Activated CD4-positive, alpha-beta T cell treated with anti-CD3 and anti-CD28 coated beads, Interleukin-2, Interleukin-6, amounts not matched to agents 100 ng/mL and 50 ng/mL, durations not matched to agents 16 hours and 8 hours (primary cell): Measurements from ENCODE around the gene GOLT1A.

ENCODE experiments used
- DNase-seq: peaks from one replicate; pipeline ENCODE4 v3.0.0-alpha.2; 2020

GOLT1A gene

GRCh38 chr1:204213668-204214662, at the start of gene GOLT1A:
GOLT1A (minus strand) TSS chr1:204213988; CDS start chr1:204213906, 82 bp downstream.
- DNase-seq, result peak; percentile 41

GRCh38 chr1:204263254-204263910, 49.6 kb upstream of the GOLT1A start:
- no peak for DNase-seq

- DNase-seq, result no peak
These were observed 48.9 kb upstream of the GOLT1A start for GRCh38 chr1:204262506-204263253.

- DNase-seq, result no peak
These were observed 48.1 kb upstream of the GOLT1A start for GRCh38 chr1:204261746-204262505.

GRCh38 chr1:204261266-204261665, 47.5 kb upstream of the GOLT1A start:
- no peak for DNase-seq

GRCh38 chr1:204260601-204261197, 46.9 kb upstream of the GOLT1A start:
- DNase-seq, result no peak

- no peak for DNase-seq
These were observed 46.0 kb upstream of the GOLT1A start for GRCh38 chr1:204259782-204260181.

- no peak for DNase-seq
These were observed 45.4 kb upstream of the GOLT1A start for GRCh38 chr1:204259196-204259595.

- peak; percentile 27 for DNase-seq
These were observed 44.7 kb upstream of the GOLT1A start for GRCh38 chr1:204258213-204259115.

GRCh38 chr1:204257446-204257845, 43.7 kb upstream of the GOLT1A start:
- DNase-seq, result no peak

GRCh38 chr1:204256531-204256930, 42.7 kb upstream of the GOLT1A start:
- DNase-seq, result no peak

- no peak for DNase-seq
These were observed 42.2 kb upstream of the GOLT1A start for GRCh38 chr1:204255966-204256365.

GRCh38 chr1:204255225-204255624, 41.4 kb upstream of the GOLT1A start:
- DNase-seq, result no peak

- no peak for DNase-seq
These were observed 40.4 kb upstream of the GOLT1A start for GRCh38 chr1:204254031-204254661.

GRCh38 chr1:204251926-204252689, 38.3 kb upstream of the GOLT1A start:
- no peak for DNase-seq

GRCh38 chr1:204251286-204251685, 37.5 kb upstream of the GOLT1A start:
- DNase-seq, result no peak

GRCh38 chr1:204250428-204251030, 36.7 kb upstream of the GOLT1A start:
- no peak for DNase-seq

GRCh38 chr1:204249736-204250427, 36.1 kb upstream of the GOLT1A start:
- DNase-seq, result no peak

- no peak for DNase-seq
These were observed 35.2 kb upstream of the GOLT1A start for GRCh38 chr1:204248954-204249353.
